Measurements from ENCODE around the gene GCSH. TPM values are rescaled to one million over a fixed set of nuclear protein-coding genes. Genes with fewer than 3 reads are reported as not detected.

Gene GCSH
- total and polyA plus RNA-seq, 4 donors = 16.3 to 31.5 (median 21.7) TPM

GRCh38 chr16:81077076-81077940 is 18.9 kb downstream of the GCSH start, which contains the start of gene C16orf46:
Gene C16orf46 (minus strand): TSS chr16:81077238. CDS start chr16:81063955, 13,283 bp downstream.
- Histone ChIP-seq H3K9ac (ENCODE audit: insufficient read depth in 1 of 2, low read length in 2 of 2) (peak within 1 kb of the TSS; percentile 92 to 98), H3K27ac (ENCODE audit: low read depth in 1 of 2, low read length in 1 of 2) (peak within 1 kb of the TSS; percentile 90 to 97), H3K4me3 (peak within 1 kb of the TSS; percentile 68), H3K27me3 (ENCODE audit: control insufficient read depth in 3 of 3, insufficient read depth in 3 of 3, low read length in 2 of 3) (no peaks in the 10 kb centered on the region), H3K9me3 (ENCODE audit: control insufficient read depth in 4 of 4, insufficient read depth in 3 of 4, low read length in 3 of 4) (no peaks in the 10 kb centered on the region), H3K4me1 (ENCODE audit: control insufficient read depth in 5 of 5, insufficient read depth in 5 of 5, low read length in 5 of 5) (peaks cover 0 to 7% (median 0%) of the 10 kb centered on the region in 5 donors), H3K36me3 (ENCODE audit: control insufficient read depth in 4 of 4, insufficient read depth in 4 of 4, low read length in 4 of 4) (no peaks in the 10 kb centered on the region)
- ATAC-seq (ENCODE audit: insufficient read depth, low FRiP score) (peak; percentile 97), DNase-seq (peak; percentile 98 to 99 (median 98))
- TF ChIP-seq CTCF (IDR thresholded peaks at IDR 0.05; ENCODE audit: control extremely low read depth, extremely low read depth) = no peak
- 11% methylated on average over 54 to 59 of the region's 59 CpGs for WGBS, 2 donors

- Histone ChIP-seq H3K4me3 (peak overlapping the region; percentile 68), H3K36me3 (ENCODE audit: control insufficient read depth in 4 of 4, insufficient read depth in 4 of 4, low read length in 4 of 4) (no peaks in the 10 kb centered on the region), H3K4me1 (ENCODE audit: control insufficient read depth in 5 of 5, insufficient read depth in 5 of 5, low read length in 5 of 5) (peaks cover 0 to 7% (median 0%) of the 10 kb centered on the region in 5 donors), H3K27me3 (ENCODE audit: control insufficient read depth in 3 of 3, insufficient read depth in 3 of 3, low read length in 2 of 3) (no peaks in the 10 kb centered on the region), H3K9ac (ENCODE audit: insufficient read depth in 1 of 2, low read length in 2 of 2) (peak overlapping the region; percentile 77 to 98), H3K9me3 (ENCODE audit: control insufficient read depth in 4 of 4, insufficient read depth in 3 of 4, low read length in 3 of 4) (no peaks in the 10 kb centered on the region), H3K27ac (ENCODE audit: low read depth in 1 of 2, low read length in 1 of 2) (peak overlapping the region; percentile 90 to 97)
- DNase-seq (peak in 1 of 3 donors; percentile 96), ATAC-seq (ENCODE audit: insufficient read depth, low FRiP score) (peak; percentile 91)
- no peak for TF ChIP-seq CTCF (IDR thresholded peaks at IDR 0.05; ENCODE audit: control extremely low read depth, extremely low read depth)
- WGBS, 2 donors = 1% methylated on average over 27 of the region's 27 CpGs
Measured at GRCh38 chr16:81076566-81077075, 19.6 kb downstream of the GCSH start.

GRCh38 chr16:81073560-81074330 is 22.4 kb downstream of the GCSH start:
- Histone ChIP-seq H3K27ac (ENCODE audit: low read depth in 1 of 2, low read length in 1 of 2) (no peak overlapping the region), H3K4me3 (no peak overlapping the region), H3K36me3 (ENCODE audit: control insufficient read depth in 4 of 4, insufficient read depth in 4 of 4, low read length in 4 of 4) (no peaks in the 10 kb centered on the region), H3K9ac (ENCODE audit: insufficient read depth in 1 of 2, low read length in 2 of 2) (no peak overlapping the region), H3K4me1 (ENCODE audit: control insufficient read depth in 5 of 5, insufficient read depth in 5 of 5, low read length in 5 of 5) (peaks cover 0 to 7% (median 0%) of the 10 kb centered on the region in 5 donors), H3K9me3 (ENCODE audit: control insufficient read depth in 4 of 4, insufficient read depth in 3 of 4, low read length in 3 of 4) (no peaks in the 10 kb centered on the region), H3K27me3 (ENCODE audit: control insufficient read depth in 3 of 3, insufficient read depth in 3 of 3, low read length in 2 of 3) (no peaks in the 10 kb centered on the region)
- DNase-seq (peak in 1 of 3 donors; percentile 25), ATAC-seq (ENCODE audit: insufficient read depth, low FRiP score) (no peak)
- TF ChIP-seq CTCF (IDR thresholded peaks at IDR 0.05; ENCODE audit: control extremely low read depth, extremely low read depth) = no peak
- 68 to 72% methylated on average over 5 of the region's 5 CpGs for WGBS, 2 donors

All from lung (tissue), 12 donors.